Inferior parietal cortex (tissue), 1 donor: ENCODE measurements around the gene KIAA0319L.

Experiments
- DNase-seq: peaks from one replicate; pipeline ENCODE4 v3.0.0-alpha.2; 2016; ENCODE audit errors: extremely low spot score

KIAA0319L gene

GRCh38 chr1:35444519-35444774, 112.8 kb downstream of the KIAA0319L start:
- DNase-seq, result no peak

GRCh38 chr1:35443768-35444518, 113.3 kb downstream of the KIAA0319L start:
- no peak for DNase-seq

GRCh38 chr1:35442734-35443133, 114.5 kb downstream of the KIAA0319L start:
- DNase-seq, result no peak

GRCh38 chr1:35441926-35442579, 115.2 kb downstream of the KIAA0319L start:
- no peak for DNase-seq

- no peak for DNase-seq
Observed at GRCh38 chr1:35439626-35440025, 117.6 kb downstream of the KIAA0319L start.

GRCh38 chr1:35437200-35437599, 120.0 kb downstream of the KIAA0319L start:
- DNase-seq, result no peak

- DNase-seq, result no peak
Observed at GRCh38 chr1:35436078-35436477, 121.1 kb downstream of the KIAA0319L start.

- no peak for DNase-seq
Observed at GRCh38 chr1:35434703-35435102, 122.5 kb downstream of the KIAA0319L start.

- no peak for DNase-seq
Observed at GRCh38 chr1:35433714-35434113, 123.5 kb downstream of the KIAA0319L start.

GRCh38 chr1:35432231-35432630, 125.0 kb downstream of the KIAA0319L start:
- no peak for DNase-seq

GRCh38 chr1:35431173-35431599, 126.0 kb downstream of the KIAA0319L start:
- no peak for DNase-seq

GRCh38 chr1:35430762-35431161, 126.4 kb downstream of the KIAA0319L start:
- no peak for DNase-seq

GRCh38 chr1:35428360-35428759, 128.8 kb downstream of the KIAA0319L start:
- DNase-seq, result no peak

GRCh38 chr1:35426097-35426586, 131.1 kb downstream of the KIAA0319L start:
- DNase-seq, result no peak

GRCh38 chr1:35408925-35409324, 148.3 kb downstream of the KIAA0319L start:
- DNase-seq, result no peak

GRCh38 chr1:35407743-35408142, 149.5 kb downstream of the KIAA0319L start:
- no peak for DNase-seq

- no peak for DNase-seq
Observed at GRCh38 chr1:35406103-35406502, 151.1 kb downstream of the KIAA0319L start.

- DNase-seq, result no peak
Observed at GRCh38 chr1:35401049-35401448, 156.2 kb downstream of the KIAA0319L start.

GRCh38 chr1:35398739-35399138, 158.5 kb downstream of the KIAA0319L start:
- no peak for DNase-seq

GRCh38 chr1:35394386-35394785, 162.8 kb downstream of the KIAA0319L start:
- DNase-seq, result no peak

GRCh38 chr1:35390600-35391494, 166.4 kb downstream of the KIAA0319L start:
- DNase-seq, result no peak

- DNase-seq, result no peak
Observed at GRCh38 chr1:35386959-35387358, 170.2 kb downstream of the KIAA0319L start.
